A549 (cell line): ENCODE data around the gene ZNF26.

Experiments
- CTCF ChIP-seq: fragments of >200 bp; sonication (Bioruptor Twin); formaldehyde crosslinking; IDR thresholded peaks from 3 replicates; pipeline ENCODE4 v1.5.1; 2016
- MAX ChIP-seq: IDR thresholded peaks from 2 replicates; pipeline ENCODE4 v1.6.1; 2012
- REST ChIP-seq: fragments of 200-600 bp; sonication (generic); IDR thresholded peaks from 2 replicates; pipeline ENCODE4 v1.6.1; 2016; ENCODE audit warnings: antibody characterized with exemption, mild to moderate bottlenecking, moderate library complexity
- TP53 ChIP-seq: fragments of 250-450 bp; sonication (Bioruptor Pico); IDR thresholded peaks from 2 replicates; pipeline ENCODE4 v1.5.0; 2021; ENCODE audit warnings: mild to moderate bottlenecking, moderate library complexity

- no peak for TF ChIP-seq REST
- no peak for TF ChIP-seq CTCF
- TF ChIP-seq TP53 (CRISPR knock-in tag), result no peak
- TF ChIP-seq MAX, result peak; percentile 98
These were observed 51.2 kb downstream of the ZNF26 start, which contains the start of gene ZNF84 for GRCh38 chr12:133037207-133038005.
